ENCODE results near the gene TRAPPC6A. TPM values are rescaled to one million over a fixed set of nuclear protein-coding genes. Genes with fewer than 3 reads are reported as not detected.

TRAPPC6A gene
- total RNA-seq, 1 experiment from 2014 or later: 6.9 TPM

DNA sequence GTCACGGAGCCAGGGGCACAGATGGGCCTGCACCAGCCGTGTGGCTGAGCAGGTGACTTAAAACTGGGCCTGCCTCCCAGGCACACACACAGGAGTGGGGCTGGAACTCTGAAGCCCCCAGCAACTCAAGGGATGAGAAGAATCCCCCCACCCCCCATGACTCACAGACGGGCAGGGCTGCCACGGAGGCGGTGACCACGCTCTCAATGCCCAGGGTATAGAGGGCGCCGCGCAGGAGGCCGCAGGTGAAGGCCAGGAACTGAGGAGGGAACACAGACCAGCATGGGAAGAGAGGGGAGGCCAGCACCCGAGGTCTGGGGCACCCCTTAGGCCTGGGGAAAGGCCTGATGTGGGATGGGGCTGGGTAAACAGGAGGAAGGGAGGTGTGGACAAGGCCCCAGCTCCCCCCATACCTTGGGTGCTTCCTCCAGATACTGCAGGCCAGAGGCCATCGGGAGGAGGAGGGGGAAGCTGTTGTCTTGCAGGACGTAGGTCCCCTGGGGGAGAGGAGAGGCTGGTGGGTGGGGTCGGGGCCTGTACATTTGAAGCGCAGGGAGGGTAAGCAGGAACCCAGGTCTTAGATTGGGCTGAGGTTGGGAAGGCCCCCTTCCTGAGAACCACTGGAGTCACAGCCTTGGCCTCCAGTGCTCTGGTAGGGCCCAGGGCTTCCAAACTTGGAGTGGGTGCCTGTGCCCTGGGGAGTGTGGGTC, 14.1 kb downstream of the TRAPPC6A start:
- DNase-seq (ENCODE audit: low spot score): no peak

DNA sequence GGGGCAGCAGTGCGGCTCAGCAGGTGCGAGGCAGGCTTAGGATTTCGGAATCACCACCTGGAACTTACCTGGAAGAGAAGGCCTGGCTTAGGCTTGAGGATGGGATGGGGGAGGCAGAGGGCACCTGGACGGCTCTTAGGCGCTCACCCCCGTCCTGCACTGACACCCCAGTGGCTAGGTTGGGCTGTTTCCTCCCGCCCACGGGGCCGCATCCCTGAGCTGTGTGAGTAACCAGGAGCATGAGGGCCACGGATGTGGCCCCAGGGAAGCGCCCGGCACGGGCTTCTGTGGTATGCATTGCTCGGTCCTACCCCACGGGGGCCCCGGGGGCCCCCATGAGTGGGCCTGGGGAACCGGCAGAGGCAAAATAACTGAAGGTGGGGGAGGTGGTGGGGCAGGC, 14.9 kb downstream of the TRAPPC6A start:
- no peak for DNase-seq (ENCODE audit: low spot score)

DNA sequence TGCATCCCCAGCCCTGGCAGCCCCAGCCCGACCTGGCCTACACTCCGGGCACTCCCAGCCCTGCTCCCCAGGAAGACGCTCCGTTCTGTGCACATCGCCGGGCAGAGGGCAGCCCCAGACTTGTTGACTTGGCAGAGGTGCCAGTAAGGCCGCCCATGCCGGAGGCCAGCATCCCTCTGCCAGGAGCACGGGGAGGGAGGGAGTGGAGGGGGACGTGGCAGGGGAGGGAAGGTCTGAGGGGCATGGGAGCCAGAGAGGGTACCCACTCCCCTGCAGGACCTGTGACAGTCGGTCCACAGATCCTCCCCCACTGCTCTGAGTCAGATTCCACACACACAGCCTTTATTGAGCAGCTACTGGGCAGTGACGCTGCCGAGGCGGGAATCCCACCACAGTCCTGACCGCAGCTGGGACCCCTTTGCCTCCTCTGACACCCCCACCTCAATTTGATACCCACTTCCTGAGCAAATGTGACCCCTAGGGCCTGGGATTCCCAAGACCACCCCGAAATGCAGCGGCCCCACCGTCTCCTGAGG, 15.4 kb downstream of the TRAPPC6A start:
- no peak for DNase-seq (ENCODE audit: low spot score)

DNA sequence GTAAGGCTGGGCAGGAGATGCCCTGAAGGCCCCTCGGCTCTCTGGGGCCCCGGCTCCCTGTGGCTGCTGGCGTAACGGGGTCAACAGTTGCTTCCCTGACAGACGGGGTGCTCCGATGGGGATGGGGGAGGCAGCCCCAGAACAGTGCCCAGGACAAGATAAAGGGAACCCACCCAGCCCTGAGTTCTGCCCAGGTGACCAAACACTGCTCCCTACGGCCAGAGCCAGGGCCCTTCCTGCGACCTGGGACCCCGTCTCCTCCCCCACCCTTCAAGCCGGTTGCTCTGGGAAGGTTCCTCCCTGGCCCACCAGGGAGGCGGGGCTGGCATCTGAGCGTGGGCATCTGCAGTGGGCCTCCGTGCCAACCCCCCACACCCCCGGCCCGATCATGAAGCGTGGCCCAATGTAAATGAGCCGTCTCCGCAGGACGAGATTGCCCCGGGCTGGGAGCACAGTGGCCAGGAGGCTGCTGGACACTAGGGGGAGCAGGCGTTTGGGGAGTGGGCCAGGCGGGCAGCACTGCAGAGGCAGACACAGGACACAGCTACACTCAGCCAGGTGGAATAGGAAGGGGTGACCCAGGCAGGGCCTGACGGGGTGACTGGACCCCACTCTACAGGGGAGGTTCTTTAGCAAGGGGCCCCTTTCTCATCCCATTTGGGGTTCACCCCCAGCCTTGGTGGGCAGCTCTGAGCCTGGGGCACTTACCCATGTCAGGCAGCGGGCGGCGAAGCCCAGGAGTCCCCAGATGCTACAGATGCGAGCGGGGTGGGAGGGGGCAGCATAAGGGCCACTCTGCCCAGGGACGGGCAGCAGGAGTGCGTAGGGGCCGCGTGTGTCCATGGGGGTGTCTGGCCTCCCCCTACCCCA, 16.1 kb downstream of the TRAPPC6A start:
- no peak for DNase-seq (ENCODE audit: low spot score)

DNA sequence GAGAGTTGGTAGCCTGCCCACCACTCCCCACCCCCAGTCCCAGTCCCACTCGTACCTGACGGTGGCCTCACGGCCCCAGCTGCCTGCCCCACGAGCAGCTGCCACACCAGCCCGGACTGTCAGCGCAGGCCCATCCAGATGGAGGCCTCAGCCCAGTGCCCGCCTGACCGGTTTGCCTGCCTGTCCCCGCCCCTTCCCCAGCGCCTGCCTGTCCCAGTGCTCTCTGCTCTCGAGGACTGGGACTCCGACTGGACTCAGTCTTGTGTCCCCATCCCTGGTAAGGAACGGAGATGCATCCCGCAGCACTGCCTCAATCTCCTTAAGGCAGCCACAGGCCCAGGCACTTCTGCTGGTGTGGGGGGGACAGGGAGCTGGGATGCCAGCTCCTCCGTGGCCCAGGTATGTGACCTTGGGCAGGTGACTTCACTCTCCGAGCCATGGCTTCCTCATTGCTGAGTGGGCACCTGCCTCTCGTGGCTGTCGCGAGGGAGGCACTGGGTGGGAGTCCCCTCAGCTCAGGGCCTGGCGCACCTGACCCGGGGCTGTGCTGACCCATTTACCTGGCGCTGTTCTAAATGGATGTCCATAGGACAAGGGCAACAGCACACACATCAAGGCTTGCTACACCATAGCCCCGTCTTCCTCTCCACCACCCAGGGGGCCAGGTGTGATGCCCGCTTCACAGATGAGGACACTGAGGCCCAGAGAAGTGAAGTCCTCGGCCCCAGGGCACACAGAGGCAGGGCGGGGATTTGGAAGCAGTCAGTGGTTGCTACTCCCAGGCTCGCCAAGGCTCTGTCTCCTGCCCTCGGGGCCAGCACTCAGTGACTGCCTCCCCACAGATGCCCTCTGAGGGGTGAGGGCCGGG, 16.9 kb downstream of the TRAPPC6A start, which contains the start of gene NKPD1:
NKPD1 (minus strand) TSS at position 113 of the 868 bp plus-strand sequence. CDS start 832 bp downstream, outside the sequence.
- no peak for DNase-seq (ENCODE audit: low spot score)

DNA sequence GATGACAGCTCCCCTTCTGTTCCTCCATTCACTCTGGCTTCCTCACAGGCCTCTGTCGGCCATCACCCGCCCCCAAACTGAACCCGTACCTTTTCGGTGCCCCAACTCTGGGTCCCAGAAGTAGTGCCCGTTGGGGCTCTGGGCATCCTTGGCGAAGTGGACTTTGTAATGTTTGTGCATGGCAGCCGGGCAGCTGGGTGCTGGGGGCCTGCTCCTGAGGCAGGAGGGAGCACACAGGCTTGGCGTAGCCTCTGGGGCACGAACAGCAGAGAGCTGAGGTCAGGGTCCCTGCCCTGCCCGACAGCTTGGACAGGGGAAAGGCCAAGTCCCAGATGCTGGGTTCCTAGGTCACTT, 18.1 kb downstream of the TRAPPC6A start:
- DNase-seq (ENCODE audit: low spot score): no peak

DNA sequence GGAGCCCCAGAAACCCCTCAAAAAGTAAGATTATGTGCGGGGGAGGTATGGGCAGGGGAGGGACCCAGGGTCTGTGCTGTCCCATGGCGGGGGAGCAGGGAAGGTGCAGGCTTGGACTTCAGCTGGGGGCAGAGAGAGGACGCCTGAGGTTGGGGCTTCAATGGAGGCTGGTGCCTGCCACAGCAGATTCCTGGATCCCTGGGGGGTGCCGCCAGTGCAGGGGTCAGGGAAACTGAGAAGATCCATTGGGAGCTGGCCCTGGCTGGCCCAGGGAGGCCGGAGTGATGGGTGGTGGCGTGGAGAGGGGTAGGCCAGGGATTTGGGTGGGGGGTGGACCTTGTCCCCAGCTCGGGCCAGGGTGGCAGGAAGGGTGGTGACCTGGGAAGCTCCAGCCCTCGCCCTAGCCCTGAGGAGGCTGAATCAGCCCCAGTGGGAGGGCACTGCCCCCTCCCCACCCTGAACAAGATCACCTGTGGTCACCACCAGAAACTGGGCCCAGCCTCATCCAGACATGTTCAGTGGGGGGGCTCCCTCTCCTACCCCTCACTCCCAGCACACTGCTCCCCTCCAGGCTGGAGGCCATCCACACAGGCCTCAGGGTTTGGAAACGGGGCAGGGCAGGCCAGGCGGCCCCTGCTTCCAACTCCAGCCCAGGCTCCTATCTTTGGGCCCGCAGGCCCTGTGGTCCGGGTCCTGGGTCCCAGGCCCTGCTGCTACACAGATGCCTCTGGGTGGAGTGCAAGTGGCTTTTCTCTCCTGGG, 18.6 kb downstream of the TRAPPC6A start:
- no peak for DNase-seq (ENCODE audit: low spot score)

DNA sequence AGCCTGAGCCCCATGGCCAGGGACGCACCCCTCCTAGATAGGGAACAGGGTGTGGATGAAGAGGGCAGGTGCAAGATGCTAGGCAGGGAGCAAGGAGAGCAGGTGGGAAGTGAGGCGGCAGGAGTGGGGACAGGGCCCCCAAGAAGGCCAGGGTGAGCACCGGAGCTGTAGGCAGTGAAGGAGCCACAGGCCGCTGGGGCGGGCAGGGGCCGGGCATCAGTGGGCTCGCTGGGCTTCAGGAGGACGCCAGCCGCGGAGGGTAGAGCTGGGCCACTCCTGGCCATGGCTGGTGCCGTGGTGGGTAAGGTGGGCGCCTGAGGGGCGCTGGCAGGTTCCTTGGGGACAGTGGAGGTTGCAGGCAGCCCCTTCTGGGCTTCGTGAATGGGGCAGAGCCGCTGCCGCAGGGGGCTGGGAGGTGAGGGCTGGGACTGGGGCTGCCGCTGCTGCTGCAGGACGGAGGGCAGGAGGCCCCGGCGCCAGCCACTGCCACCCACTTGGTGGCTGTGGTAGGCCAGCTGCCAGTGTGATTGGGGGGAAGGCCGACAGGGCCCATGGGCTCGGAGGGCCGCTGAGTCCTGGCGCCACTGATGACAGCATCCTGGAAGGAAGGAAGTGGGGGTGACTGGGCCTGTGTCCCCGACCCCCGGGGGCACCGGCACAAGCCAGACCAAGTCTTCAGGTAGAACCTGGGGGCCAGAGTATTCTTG, 19.4 kb downstream of the TRAPPC6A start:
- no peak for DNase-seq (ENCODE audit: low spot score)

DNA sequence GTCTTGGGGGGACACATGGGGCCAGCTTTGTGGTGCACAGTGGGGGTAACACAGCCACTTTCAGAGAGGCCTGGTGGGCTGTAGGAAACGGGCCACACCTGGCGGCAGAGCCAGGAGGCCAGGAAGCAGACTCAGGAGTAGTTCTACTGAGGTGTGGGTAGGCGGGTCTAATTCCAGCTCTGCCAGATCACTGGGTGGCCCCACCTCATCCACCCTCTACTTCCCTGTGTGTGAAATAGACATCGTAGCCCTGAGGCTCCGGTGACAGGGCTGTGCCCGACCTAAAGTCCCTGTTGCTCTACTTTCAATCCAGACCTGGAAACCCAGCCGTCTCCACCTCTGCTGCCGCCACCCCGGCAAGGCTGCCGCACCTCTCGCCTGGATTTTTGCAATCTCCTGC, 21.3 kb downstream of the TRAPPC6A start:
- no peak for DNase-seq (ENCODE audit: low spot score)

DNA sequence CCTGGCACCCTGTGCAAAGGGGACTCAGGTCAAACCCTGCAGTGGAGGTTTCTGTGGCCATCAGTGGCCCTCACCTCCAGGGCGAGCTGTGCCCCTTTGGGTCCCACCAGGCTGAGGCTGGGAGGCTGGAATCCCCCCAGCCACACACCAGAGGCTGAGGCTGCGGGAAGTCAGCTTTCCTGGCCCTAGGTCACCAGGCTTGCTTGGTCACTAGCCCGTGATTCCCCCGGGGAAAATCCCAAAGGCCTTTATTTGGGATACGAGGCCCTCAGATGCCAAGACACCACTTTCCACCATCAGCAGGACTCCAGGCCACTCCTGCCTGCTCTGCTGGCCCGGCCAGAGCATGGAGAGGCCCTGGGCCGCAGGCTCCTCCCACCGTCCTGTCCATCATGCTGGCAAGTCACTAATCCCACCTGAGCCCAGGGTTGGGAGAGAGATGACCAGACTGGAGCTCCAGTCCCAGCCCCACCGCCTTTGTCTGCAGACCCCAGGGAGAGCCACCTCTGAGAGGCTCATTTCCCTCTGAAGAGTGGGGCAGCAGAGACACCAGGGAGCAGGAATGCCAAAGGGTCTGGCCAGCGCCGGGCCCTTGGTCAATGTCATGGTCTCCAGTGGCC, 21.9 kb downstream of the TRAPPC6A start:
- no peak for DNase-seq (ENCODE audit: low spot score)

DNA sequence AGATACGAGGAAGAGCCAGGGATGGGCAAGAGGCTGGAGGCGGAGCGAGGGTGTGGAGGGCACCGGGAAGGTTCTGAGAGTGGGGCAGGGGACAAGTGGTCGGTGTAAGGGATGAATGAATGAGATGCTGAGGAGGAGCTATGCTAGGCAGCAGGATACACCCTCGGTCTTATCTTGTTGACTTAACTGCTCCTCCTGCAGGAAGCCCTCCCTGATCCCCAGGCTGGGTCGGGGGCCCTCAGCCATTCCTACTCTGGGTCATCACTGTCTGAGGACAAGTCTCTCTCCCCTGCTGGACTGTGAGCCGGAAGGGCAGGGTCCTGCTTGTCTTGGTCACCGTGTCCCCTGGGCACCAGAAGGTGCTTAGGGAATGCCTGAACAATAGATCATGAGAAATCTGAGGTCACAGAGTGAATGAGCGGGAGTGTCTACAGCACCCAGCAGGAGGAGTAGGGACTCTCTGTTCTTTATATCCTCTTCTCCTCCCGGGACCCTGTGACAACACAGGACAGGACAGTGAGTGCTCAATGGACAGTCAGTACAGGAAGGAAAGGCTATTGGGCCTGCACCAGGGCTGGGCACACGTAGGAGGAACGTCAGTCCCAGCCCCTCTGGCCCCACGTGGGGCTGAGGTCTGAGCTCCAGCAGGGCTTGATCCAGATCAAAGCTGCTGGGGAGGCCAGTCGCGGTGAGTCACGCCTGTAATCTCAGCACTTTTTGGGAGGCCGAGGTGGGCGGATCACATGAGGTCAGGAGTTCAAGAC, 23.8 kb downstream of the TRAPPC6A start:
- peak; percentile 78 for DNase-seq (ENCODE audit: low spot score)

DNA sequence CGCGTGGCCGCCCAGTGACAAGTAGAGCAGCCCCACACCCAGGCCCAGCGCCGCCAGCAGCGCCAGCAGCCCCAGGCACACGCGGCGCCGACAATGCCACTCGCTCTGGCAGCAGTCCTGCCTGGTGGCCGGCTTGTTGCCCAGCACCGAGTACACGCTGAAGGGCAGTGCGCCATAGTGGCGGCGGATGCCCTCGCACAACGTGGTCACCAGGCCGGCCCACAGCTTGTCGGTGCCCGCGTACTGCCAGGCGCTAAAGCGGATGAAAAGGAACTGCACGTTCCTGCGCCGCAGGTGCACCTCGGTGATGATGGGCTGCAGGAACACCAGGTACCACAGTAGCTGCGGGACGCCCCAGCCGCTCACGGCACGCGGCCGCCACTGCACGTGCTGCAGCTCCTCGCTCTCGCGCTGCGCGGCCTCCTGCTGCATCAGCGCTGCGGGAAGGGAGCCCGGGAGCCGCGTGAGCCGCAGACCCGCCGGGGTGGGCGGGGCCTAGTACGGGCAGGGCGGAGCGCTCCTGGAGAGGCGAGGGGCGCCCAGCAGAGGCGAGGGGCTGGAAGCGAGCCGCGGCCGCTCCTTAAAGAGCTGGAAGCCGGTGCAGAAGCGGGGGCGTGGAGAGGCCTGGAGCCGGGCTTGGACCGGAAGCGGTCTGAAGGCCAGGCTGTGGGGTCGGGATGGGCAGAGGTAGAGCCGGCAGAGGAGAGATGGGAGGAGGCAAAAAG, 24.5 kb downstream of the TRAPPC6A start:
- DNase-seq (ENCODE audit: low spot score): no peak

DNA sequence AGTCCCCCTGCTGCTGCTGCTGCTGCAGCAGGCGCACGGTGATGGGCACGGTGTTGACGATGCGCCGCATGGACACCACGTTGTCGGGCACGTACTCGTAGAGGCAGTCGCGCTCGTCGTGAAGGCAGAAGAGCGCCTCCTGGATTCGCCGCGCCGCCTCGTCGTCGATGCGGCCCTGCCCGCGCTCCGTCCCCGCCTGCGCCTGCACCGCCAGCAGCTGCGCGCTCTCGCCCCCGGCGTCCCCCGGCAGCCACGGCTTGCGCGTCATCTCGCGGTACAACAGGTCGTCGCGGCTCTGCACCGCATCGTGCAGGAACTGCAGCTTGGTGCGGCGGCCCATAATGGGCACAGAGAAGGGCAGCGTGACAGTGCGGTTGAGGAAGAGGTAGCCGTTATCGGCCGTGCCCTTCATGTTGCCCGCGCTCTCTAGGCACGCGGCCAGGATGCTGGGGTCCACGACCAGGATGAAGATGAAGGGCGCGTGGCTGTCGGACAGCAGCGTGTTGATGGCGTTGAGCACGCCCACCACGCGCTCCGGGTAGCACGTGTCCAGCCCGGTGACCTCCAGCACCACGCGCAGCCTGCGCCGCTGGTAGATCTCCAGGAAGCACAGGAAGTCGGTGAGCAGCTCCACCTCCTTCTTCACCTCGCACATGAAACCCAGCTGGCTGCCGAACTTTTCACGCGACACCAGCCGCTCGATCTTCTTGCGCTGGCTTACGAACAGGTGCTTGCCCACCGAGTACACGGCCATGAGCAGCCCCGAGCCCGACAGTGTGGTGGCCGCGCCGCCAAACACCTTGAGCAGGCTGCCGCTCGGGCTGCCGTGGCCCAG, 25.3 kb downstream of the TRAPPC6A start:
- DNase-seq (ENCODE audit: low spot score): no peak

DNA sequence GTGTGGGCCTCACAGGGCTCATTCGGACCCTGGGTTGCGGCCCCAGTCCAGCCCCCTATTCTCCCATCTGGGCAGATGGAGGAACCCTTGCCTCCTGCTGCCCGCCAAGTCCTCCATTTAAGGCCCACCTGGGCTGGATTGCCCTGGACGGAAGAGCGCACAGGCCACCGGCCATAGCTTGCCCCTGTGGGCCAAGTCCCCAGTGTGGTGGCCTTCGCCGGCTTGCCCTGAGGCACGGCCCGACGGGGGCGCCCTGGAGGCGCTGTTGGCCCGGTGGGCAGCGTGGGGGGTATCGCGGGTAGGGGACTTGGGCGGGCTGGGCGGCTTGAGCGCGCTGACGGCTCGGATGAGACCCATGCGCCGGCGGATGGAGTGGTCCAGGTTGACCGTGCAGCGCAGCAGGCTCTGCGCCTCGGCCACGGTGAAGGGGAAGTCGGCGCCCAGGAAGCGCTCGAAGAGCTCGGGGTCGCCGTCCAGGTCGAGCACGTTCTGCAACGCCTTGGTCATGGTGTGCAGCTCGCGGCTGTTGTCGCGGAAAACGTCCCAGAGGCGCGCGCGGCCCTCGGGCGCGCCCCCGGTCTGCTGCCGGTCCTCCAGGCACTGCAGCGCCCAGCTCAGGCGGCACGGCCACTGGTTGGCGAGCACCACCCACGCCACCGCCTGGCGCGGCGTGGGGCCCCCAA, 26.1 kb downstream of the TRAPPC6A start:
- DNase-seq (ENCODE audit: low spot score): no peak

DNA sequence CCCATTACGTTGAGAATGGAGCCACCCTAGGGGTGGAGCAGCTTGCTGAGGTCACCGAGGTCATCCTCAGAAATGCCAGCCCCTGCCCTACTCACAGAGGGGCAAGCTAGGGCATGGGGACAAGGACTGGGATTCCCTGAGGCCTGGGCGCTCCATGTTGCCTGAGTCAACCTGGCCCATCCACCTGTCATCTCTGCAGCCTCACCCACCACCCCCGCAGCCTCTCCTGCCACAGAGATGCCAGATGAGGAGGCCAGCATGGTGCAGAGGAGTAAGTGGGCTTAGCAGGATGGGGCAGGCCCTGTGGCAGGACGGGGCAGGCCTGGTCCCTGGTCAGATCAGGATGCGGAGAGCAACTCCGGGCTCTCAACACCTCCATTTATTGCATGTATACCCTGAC, 26.7 kb downstream of the TRAPPC6A start:
- DNase-seq (ENCODE audit: low spot score): no peak

DNA sequence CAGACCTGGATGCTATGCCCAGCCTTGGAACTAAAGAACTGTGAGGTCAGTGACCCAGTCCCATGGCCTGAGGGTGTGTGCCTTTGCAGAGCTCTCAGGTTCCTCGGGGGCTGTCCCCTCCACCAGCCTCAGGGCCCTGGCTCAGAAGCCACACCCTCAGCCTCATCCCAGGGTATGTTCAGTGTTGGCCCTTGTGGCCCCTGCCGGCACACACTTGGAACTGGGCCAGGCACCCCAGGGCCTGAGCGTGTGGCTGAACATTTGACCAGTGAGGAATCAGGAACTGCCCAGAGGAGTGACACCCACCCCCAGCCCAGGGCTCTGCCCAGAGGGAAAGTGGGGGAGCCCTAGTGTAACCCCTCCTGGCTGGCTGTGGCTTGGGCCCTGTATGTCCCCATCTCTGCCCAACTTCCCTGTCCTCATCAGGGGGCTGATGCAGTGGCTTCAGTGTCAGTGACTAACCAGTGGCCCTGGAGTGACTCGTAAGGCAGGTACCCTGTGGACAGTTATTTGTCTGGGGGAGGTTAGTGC, 27.2 kb downstream of the TRAPPC6A start:
- DNase-seq (ENCODE audit: low spot score): no peak

DNA sequence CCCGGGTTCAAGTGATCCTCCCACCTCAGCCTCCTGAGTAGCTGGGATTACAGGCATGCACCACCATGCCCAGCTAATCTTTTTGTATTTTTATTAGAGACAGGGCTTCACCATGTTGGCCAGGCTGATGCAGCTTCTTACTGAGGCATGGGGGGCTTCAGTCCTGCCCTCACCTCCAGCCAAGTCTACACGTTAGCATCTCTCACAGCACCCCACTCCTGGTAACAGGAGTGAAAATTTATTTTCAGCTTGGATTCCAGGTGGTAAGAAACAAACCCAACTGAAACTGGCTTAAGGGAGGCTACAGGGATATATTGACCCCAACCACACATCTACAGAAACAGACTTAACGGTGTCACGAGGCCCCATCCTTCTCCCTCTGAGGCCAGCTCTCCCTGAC, 27.9 kb downstream of the TRAPPC6A start:
- no peak for DNase-seq (ENCODE audit: low spot score)
